ENCODE results near the gene CYRIA.
A peak's percentile ranks its signal among the peaks of the same experiment; 100 is the strongest.

Gene CYRIA

DNA sequence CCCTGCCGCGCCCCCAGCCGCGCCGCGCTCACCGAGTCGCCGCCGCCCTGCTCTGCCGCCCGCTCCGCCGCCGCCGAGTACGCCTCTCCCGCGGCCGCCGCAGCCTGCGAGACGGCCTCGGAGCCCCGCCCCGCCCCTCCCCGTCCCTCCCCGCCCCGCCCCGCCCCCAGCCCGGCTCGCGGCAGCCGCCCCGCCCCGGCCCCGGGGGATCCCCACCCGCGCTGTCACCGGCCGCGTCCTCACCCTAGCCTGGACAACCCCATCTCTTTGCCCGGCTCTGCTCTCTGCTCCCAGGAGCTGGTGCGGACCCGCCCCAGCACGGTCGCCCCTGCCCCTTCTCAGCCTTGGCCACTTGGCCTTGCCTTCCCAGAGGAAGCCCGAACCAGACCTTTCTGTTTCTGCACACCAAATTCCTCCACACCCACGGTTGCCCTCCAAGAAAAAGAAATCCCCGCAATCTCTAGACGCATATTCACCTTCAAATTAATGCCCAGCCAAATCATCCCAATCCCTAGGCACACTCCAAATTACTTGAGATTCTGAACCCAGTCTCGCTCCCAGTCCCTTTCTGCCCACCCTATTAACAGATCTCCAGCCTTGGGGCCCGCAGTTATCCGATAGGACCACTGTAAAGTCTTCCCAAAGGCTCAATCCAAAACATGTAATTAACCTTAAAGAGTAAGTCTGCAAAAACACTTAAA is at the start of gene CYRIA:
CYRIA (minus strand) TSS at position 87 of the 701 bp plus-strand sequence. CDS start 77,715 bp downstream, outside the sequence.
- peak; percentile 32 for DNase-seq (ENCODE audit: low read depth)
- peak within 1 kb of the TSS; percentile 71 for H3K4me3 ChIP-seq (ENCODE audit: low read depth, low read length)

GRCh38 chr2:16713011-16713423 is 47.4 kb upstream of the CYRIA start:
- no peak for TF ChIP-seq CTCF (conservative IDR thresholded peaks at IDR 0.05; ENCODE audit: low read depth, low read length)
- no peak overlapping the region for H3K4me3 ChIP-seq (ENCODE audit: low read depth, low read length)
- DNase-seq (ENCODE audit: low read depth), result no peak

More for the DNA sequence above, at the start of gene CYRIA:
- TF ChIP-seq CTCF (conservative IDR thresholded peaks at IDR 0.05; ENCODE audit: low read depth, low read length), result no peak

DNA sequence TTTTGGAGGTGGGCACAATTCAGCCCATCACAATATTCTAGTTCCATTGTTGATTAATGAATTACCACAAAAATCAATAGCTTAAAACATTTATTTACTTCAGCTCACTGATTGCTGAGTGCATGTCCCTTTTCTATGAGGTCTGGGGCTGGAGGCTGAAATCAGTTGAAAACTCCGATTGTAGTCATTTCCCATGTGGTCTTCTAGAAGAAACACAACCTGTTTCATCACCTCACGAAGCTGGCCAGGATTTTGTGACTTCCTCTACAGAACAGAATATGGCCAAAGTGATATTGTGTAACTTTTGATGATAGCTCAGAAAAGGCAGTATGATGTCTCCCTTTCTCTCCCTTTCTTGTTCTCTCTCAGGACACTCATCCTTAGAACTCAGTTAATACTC is 44.1 kb upstream of the CYRIA start:
- TF ChIP-seq CTCF (conservative IDR thresholded peaks at IDR 0.05; ENCODE audit: low read depth, low read length), result no peak
- no peak for DNase-seq (ENCODE audit: low read depth)
- H3K4me3 ChIP-seq (ENCODE audit: low read depth, low read length), result no peak overlapping the region

DNA sequence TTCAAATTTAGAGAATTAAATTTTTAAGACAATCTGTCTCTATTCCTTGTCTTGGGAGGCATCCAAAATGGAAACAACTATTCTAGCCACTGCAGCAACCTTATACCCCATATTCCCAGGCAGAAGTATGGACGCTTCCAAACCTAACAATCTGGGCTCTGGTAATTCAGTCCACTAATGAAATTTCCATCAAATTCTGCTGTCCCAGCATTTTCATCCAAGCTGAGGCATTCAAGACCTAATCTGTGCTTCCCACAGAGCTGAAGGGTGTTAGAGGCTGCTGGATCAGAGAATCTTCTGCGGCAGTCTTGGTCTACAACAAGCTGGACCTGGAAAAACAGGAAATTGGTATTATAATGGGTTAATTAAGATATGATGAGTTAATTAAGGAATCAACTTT is 42.5 kb upstream of the CYRIA start:
- no peak overlapping the region for H3K4me3 ChIP-seq (ENCODE audit: low read depth, low read length)
- TF ChIP-seq CTCF (conservative IDR thresholded peaks at IDR 0.05; ENCODE audit: low read depth, low read length), result no peak
- DNase-seq (ENCODE audit: low read depth), result no peak

- no peak for TF ChIP-seq CTCF (conservative IDR thresholded peaks at IDR 0.05; ENCODE audit: low read depth, low read length)
- DNase-seq (ENCODE audit: low read depth), result no peak
- no peak overlapping the region for H3K4me3 ChIP-seq (ENCODE audit: low read depth, low read length)
Observed at GRCh38 chr2:16707014-16707623, 41.5 kb upstream of the CYRIA start.

DNA sequence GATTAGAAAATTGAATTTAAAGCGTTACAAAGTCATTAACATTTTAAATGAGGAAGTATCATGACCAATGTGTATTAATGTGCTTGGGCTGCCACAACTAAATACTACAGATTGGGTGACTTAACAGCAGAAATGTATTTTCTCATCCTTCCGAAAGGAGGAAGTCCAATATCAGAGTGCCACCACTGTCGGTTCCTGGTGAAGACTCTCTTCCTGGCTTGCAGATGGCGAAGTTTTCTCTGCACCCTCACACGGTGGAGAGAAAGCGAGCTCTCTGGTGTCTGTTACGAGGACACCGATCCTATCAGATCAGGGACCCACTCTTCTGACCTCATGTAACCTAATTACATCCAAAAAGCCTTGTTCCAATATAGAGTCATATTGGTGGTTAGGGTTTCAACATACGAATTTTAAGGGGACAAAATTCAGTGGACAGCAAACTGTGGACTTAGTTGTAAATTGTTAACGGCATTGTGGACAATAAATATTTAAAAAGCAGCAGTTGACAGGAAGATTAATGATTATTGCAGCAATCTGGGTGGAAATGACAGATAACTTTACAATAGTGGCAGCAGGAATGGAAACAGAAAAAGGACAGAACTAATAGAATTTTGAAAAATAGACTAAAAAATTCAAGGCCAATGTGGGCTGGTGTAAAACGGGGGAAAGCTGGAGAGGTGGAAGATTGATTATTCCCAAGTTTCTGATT is 35.1 kb upstream of the CYRIA start:
- no peak for TF ChIP-seq CTCF (conservative IDR thresholded peaks at IDR 0.05; ENCODE audit: low read depth, low read length)
- H3K4me3 ChIP-seq (ENCODE audit: low read depth, low read length), result no peak overlapping the region
- DNase-seq (ENCODE audit: low read depth), result no peak

All from choroid plexus epithelial cell (primary cell).